ENCODE results near the gene CCDC187.

CCDC187 gene

DNA sequence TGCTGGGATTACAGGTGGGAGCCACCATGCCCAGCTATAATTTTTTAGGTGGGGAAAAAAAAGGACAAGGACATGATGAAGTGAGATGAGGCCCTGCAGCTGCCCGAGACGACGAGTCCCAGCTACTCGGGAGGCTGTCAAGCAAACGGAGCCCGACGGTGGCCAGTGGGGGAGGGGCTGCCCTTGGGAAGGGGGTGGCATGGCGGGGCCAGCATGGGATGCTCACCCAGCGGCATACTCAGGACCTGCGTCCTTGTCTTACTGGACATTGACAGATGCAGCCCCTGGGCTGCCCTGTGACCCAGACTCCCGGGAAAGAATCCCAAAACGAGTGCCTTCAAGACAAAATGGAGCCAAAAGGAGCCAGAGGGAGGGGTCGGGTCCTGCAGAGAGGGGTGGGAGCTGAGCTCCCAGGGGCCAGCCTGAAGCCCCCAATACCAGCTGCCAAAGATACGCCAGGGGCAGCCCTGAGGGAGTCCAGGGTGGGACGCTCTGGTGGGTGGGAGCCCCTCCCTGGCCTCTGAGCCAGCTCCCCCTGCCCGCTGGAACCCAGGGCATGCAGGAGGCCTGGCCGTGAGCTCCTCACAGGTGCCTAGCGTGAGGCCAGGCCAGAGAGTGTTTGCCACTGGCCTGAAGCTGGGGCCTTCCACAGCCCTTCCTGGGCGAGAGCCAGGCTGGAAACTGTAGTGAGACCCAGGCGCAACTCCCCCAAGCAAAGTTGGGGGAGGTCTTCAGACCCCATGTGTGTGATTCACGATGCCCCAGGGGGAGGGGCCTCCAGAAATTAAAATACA lies 15.7 kb downstream of the CCDC187 start:
- H3K27me3 ChIP-seq (ENCODE audit: insufficient read depth, low read depth): peaks cover 89% of the 10 kb centered on the region
- no peak overlapping the region for H3K27ac ChIP-seq
- no peak overlapping the region for H3K4me3 ChIP-seq (IDR thresholded peaks at IDR 0.05; ENCODE audit: insufficient read depth, low read depth, low read length)
- no peaks in the 10 kb centered on the region for H3K36me3 ChIP-seq (ENCODE audit: insufficient read depth)
- H3K4me2 ChIP-seq: no peak overlapping the region
- H3K4me1 ChIP-seq (ENCODE audit: low read depth, poor library complexity, severe bottlenecking): peaks cover 5% of the 10 kb centered on the region
- TF ChIP-seq, protein P1, sequence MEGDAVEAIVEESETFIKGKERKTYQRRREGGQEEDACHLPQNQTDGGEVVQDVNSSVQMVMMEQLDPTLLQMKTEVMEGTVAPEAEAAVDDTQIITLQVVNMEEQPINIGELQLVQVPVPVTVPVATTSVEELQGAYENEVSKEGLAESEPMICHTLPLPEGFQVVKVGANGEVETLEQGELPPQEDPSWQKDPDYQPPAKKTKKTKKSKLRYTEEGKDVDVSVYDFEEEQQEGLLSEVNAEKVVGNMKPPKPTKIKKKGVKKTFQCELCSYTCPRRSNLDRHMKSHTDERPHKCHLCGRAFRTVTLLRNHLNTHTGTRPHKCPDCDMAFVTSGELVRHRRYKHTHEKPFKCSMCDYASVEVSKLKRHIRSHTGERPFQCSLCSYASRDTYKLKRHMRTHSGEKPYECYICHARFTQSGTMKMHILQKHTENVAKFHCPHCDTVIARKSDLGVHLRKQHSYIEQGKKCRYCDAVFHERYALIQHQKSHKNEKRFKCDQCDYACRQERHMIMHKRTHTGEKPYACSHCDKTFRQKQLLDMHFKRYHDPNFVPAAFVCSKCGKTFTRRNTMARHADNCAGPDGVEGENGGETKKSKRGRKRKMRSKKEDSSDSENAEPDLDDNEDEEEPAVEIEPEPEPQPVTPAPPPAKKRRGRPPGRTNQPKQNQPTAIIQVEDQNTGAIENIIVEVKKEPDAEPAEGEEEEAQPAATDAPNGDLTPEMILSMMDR (conservative IDR thresholded peaks at IDR 0.05; ENCODE audit: low read depth, low read length): no peak
- H3K79me2 ChIP-seq (ENCODE audit: insufficient read depth, low read depth): no peaks in the 10 kb centered on the region
- no peak overlapping the region for H2AFZ ChIP-seq (ENCODE audit: low read depth)
- no peak overlapping the region for H3K9ac ChIP-seq
- H4K20me1 ChIP-seq (ENCODE audit: insufficient read depth): no peaks in the 10 kb centered on the region

DNA sequence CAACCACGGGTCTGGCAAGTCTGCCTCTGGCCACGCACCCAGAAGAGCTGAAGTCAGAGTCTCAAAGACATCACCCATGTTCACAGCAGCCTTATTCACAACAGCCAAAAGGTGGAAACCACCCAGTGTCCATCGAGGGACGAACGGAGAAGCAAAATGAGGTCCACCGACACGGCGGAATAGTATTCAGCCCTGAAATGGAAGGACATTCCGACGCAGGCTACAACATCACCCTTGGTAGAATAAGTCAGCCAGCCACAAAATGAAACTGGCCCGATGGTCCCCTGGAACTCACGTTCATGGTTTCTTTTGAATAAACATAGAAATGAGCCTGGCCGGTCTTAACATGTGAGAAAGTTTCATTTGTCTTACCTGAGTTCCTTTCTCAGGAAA lies 16.9 kb downstream of the CCDC187 start:
- Histone ChIP-seq H3K4me3 (IDR thresholded peaks at IDR 0.05; ENCODE audit: insufficient read depth, low read depth, low read length) (no peak overlapping the region), H3K9ac (no peak overlapping the region), H3K36me3 (ENCODE audit: insufficient read depth) (no peaks in the 10 kb centered on the region), H3K4me2 (no peak overlapping the region), H3K27me3 (ENCODE audit: insufficient read depth, low read depth) (peaks cover 94% of the 10 kb centered on the region), H3K79me2 (ENCODE audit: insufficient read depth, low read depth) (no peaks in the 10 kb centered on the region), H2AFZ (ENCODE audit: low read depth) (no peak overlapping the region), H4K20me1 (ENCODE audit: insufficient read depth) (no peaks in the 10 kb centered on the region), H3K27ac (no peak overlapping the region), H3K4me1 (ENCODE audit: low read depth, poor library complexity, severe bottlenecking) (peaks cover 15% of the 10 kb centered on the region)
- TF ChIP-seq, protein P1 (conservative IDR thresholded peaks at IDR 0.05; ENCODE audit: low read depth, low read length): no peak

DNA sequence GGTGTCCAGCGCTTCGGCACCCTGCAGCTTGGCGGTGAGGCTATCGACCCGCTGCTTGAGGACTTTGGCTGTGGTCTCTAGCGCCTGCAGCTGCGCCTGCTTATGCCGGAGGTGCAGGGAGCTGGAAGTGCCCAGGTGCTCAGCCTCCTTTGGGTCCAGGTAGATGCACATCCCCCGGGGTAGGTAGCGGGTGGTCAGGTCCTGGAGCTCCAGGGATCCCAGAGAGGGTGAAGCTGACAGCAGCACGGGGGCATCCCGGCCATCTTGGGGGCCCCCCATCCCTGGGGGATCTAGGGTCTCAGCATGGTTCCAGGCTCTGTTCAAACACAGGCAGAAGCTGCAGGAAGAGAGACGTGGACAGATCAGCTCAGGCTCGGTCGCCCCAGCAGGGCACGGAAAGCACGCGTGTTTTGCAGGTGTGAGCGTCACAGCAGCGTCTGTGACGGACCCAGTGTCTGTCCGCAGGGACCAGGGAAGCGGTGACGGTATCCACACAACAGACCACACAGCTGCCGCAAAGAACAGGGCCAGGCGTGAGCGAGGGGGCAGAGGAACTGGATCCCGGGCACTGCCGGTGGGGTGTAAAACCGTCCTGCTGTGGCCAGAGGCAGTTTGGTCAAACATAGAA lies 17.4 kb downstream of the CCDC187 start:
- Histone ChIP-seq H3K36me3 (ENCODE audit: insufficient read depth) (no peaks in the 10 kb centered on the region), H3K4me1 (ENCODE audit: low read depth, poor library complexity, severe bottlenecking) (peaks cover 15% of the 10 kb centered on the region), H3K79me2 (ENCODE audit: insufficient read depth, low read depth) (no peaks in the 10 kb centered on the region), H3K4me3 (IDR thresholded peaks at IDR 0.05; ENCODE audit: insufficient read depth, low read depth, low read length) (no peak overlapping the region), H3K4me2 (no peak overlapping the region), H2AFZ (ENCODE audit: low read depth) (no peak overlapping the region), H3K27me3 (ENCODE audit: insufficient read depth, low read depth) (peaks cover 94% of the 10 kb centered on the region), H4K20me1 (ENCODE audit: insufficient read depth) (no peaks in the 10 kb centered on the region), H3K9ac (no peak overlapping the region), H3K27ac (no peak overlapping the region)
- TF ChIP-seq, protein P1 (conservative IDR thresholded peaks at IDR 0.05; ENCODE audit: low read depth, low read length): no peak

DNA sequence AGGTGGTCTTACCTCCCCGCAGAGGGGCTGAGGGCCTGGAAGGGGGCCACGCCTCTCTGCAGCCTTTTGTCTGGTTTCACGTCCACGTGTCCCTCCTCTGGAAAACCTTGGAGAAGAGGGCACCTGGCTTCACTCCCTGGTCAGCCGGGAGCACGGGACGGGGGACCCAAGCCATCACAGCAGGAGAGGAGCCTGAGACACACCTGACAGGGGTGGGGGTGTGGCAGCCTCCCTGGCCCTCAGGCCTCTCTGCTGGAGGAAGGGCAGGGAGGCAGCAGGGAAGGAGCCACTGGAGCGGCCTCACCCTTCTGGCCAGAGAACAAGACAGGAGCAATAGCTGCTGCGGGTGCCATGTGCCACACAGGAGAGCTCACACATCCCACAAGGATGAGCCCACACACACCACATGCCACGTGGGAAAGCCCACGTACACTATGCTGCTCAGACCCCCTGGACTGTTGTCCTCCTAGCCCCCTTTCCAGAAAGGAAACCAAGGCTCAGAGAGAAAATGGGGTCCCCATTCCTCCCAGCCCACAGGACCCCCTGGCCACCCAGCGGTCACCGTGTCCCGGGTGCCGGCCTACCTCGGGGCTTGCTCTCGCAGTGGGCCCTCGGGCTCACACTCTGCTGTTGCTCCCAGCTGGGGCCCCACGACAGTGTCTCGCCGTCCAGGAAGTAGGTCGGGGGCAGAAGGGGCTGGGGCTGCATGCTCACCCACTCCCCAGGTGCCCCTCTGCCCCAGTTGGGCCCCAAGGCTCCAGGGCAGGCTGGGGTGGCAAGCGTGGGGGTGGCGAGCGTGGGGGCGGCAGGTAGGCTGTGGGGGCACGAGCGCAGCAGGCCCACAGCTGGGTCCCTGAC lies 18.2 kb downstream of the CCDC187 start:
- no peak overlapping the region for H2AFZ ChIP-seq (ENCODE audit: low read depth)
- peaks cover 15% of the 10 kb centered on the region for H3K4me1 ChIP-seq (ENCODE audit: low read depth, poor library complexity, severe bottlenecking)
- no peak overlapping the region for H3K4me2 ChIP-seq

More for the DNA sequence above, 18.2 kb downstream of the CCDC187 start:
- H3K9ac ChIP-seq: no peak overlapping the region
- H3K36me3 ChIP-seq (ENCODE audit: insufficient read depth): no peaks in the 10 kb centered on the region
- TF ChIP-seq, protein P1 (conservative IDR thresholded peaks at IDR 0.05; ENCODE audit: low read depth, low read length): no peak
- H3K27ac ChIP-seq: no peak overlapping the region
- no peaks in the 10 kb centered on the region for H3K79me2 ChIP-seq (ENCODE audit: insufficient read depth, low read depth)
- peaks cover 93% of the 10 kb centered on the region for H3K27me3 ChIP-seq (ENCODE audit: insufficient read depth, low read depth)
- H3K4me3 ChIP-seq (IDR thresholded peaks at IDR 0.05; ENCODE audit: insufficient read depth, low read depth, low read length): no peak overlapping the region
- no peaks in the 10 kb centered on the region for H4K20me1 ChIP-seq (ENCODE audit: insufficient read depth)
